ENCODE results near the gene EEF1B2.
"Not testable (repeated sequence)": the region's sequence is repeated elsewhere in the genome, so short reads cannot be mapped to it uniquely, and the experiment has no call there.

EEF1B2 gene

GRCh38 chr2:206160125-206160806 lies 571 bp downstream of the EEF1B2 start:
- DNase-seq, result no peak

GRCh38 chr2:206160807-206161179 lies 1.1 kb downstream of the EEF1B2 start:
- DNase-seq, result no peak

- not testable (repeated sequence) for DNase-seq
Measured at GRCh38 chr2:206162401-206162800, 2.7 kb downstream of the EEF1B2 start.

GRCh38 chr2:206163251-206163880 lies 3.7 kb downstream of the EEF1B2 start:
- no peak for DNase-seq

GRCh38 chr2:206164261-206164862 lies 4.7 kb downstream of the EEF1B2 start:
- DNase-seq, result peak; percentile 8

GRCh38 chr2:206168230-206168629 lies 8.5 kb downstream of the EEF1B2 start:
- not testable (repeated sequence) for DNase-seq

GRCh38 chr2:206171624-206172397 lies 12.1 kb downstream of the EEF1B2 start:
- not testable (repeated sequence) for DNase-seq

- DNase-seq, result no peak
Measured at GRCh38 chr2:206173147-206173546, 13.5 kb downstream of the EEF1B2 start.

GRCh38 chr2:206176121-206176520 lies 16.4 kb downstream of the EEF1B2 start:
- no peak for DNase-seq

- DNase-seq, result no peak
Measured at GRCh38 chr2:206176901-206177300, 17.2 kb downstream of the EEF1B2 start.

GRCh38 chr2:206181526-206181925 lies 21.8 kb downstream of the EEF1B2 start:
- DNase-seq, result not testable (repeated sequence)

GRCh38 chr2:206189691-206190090 lies 30.0 kb downstream of the EEF1B2 start:
- DNase-seq, result no peak

- no peak for DNase-seq
Measured at GRCh38 chr2:206190111-206190510, 30.4 kb downstream of the EEF1B2 start.

- no peak for DNase-seq
Measured at GRCh38 chr2:206190689-206191088, 31.0 kb downstream of the EEF1B2 start.

GRCh38 chr2:206192157-206192556 lies 32.5 kb downstream of the EEF1B2 start:
- no peak for DNase-seq

- no peak for DNase-seq
Measured at GRCh38 chr2:206193671-206194357, 34.1 kb downstream of the EEF1B2 start.

GRCh38 chr2:206198677-206199076 lies 39.0 kb downstream of the EEF1B2 start:
- no peak for DNase-seq

- no peak for DNase-seq
Measured at GRCh38 chr2:206201075-206201848, 41.6 kb downstream of the EEF1B2 start.

GRCh38 chr2:206202446-206202845 lies 42.8 kb downstream of the EEF1B2 start:
- DNase-seq, result no peak

- DNase-seq, result no peak
Measured at GRCh38 chr2:206203331-206203730, 43.6 kb downstream of the EEF1B2 start.

GRCh38 chr2:206204710-206205109 lies 45.0 kb downstream of the EEF1B2 start:
- no peak for DNase-seq

GRCh38 chr2:206207316-206207715 lies 47.6 kb downstream of the EEF1B2 start:
- DNase-seq, result not testable (repeated sequence)

All from right kidney (tissue), 1 donor.